Measurements from ENCODE around the gene PRR9.

Gene PRR9

GRCh38 chr1:153192697-153193096 is 24.7 kb upstream of the PRR9 start:
- TF ChIP-seq CTCF (IDR thresholded peaks at IDR 0.05; ENCODE audit: insufficient read depth, low read depth, low read length, missing control alignments): peak; percentile 43
- DNase-seq (ENCODE audit: low read depth): peak; percentile 39
- no peak overlapping the region for H3K4me3 ChIP-seq (ENCODE audit: low read depth, low read length)

- H3K4me3 ChIP-seq (ENCODE audit: low read depth, low read length): no peak overlapping the region
- TF ChIP-seq CTCF (IDR thresholded peaks at IDR 0.05; ENCODE audit: insufficient read depth, low read depth, low read length, missing control alignments): no peak
- DNase-seq (ENCODE audit: low read depth): no peak
Measured at GRCh38 chr1:153194331-153195050, 22.9 kb upstream of the PRR9 start.

GRCh38 chr1:153195216-153195615 is 22.2 kb upstream of the PRR9 start:
- no peak for DNase-seq (ENCODE audit: low read depth)
- TF ChIP-seq CTCF (IDR thresholded peaks at IDR 0.05; ENCODE audit: insufficient read depth, low read depth, low read length, missing control alignments): no peak
- H3K4me3 ChIP-seq (ENCODE audit: low read depth, low read length): no peak overlapping the region

GRCh38 chr1:153202006-153202405 is 15.4 kb upstream of the PRR9 start:
- DNase-seq (ENCODE audit: low read depth): no peak
- no peak overlapping the region for H3K4me3 ChIP-seq (ENCODE audit: low read depth, low read length)
- TF ChIP-seq CTCF (IDR thresholded peaks at IDR 0.05; ENCODE audit: insufficient read depth, low read depth, low read length, missing control alignments): no peak

- no peak for DNase-seq (ENCODE audit: low read depth)
- H3K4me3 ChIP-seq (ENCODE audit: low read depth, low read length): no peak within 1 kb of the TSS
- TF ChIP-seq CTCF (IDR thresholded peaks at IDR 0.05; ENCODE audit: insufficient read depth, low read depth, low read length, missing control alignments): no peak
Measured at GRCh38 chr1:153203130-153203529, 14.3 kb upstream of the PRR9 start, which contains the start of gene LELP1. Gene LELP1, plus strand, starts transcription at chr1:153203430. Its CDS starts 1,278 bp downstream, at chr1:153204708.

- DNase-seq (ENCODE audit: low read depth): no peak
- no peak overlapping the region for H3K4me3 ChIP-seq (ENCODE audit: low read depth, low read length)
- no peak for TF ChIP-seq CTCF (IDR thresholded peaks at IDR 0.05; ENCODE audit: insufficient read depth, low read depth, low read length, missing control alignments)
Measured at GRCh38 chr1:153206631-153207030, 10.8 kb upstream of the PRR9 start.

- TF ChIP-seq CTCF (IDR thresholded peaks at IDR 0.05; ENCODE audit: insufficient read depth, low read depth, low read length, missing control alignments): no peak
- H3K4me3 ChIP-seq (ENCODE audit: low read depth, low read length): no peak overlapping the region
- no peak for DNase-seq (ENCODE audit: low read depth)
Measured at GRCh38 chr1:153210206-153210605, 7.2 kb upstream of the PRR9 start.
